Measurements from ENCODE around the gene CHIT1. TPM values are rescaled to one million over a fixed set of nuclear protein-coding genes. Genes with fewer than 3 reads are reported as not detected.

CHIT1 gene
- total and polyA plus RNA-seq, 4 experiments from 2014 or later = 0.41 to 0.78 TPM; not detected in 2

- Histone ChIP-seq H3K4me3 (ENCODE audit: low read length in 2 of 2) (no peak overlapping the region), H3K27ac (ENCODE audit: low read depth, low read length) (no peak overlapping the region), H3K9me3 (ENCODE audit: control insufficient read depth in 1 of 2, low read length in 2 of 2) (no peaks in the 10 kb centered on the region), H3K36me3 (ENCODE audit: insufficient read depth, low read length) (no peaks in the 10 kb centered on the region), H3K27me3 (ENCODE audit: insufficient read depth, low read length) (no peaks in the 10 kb centered on the region), H3K4me1 (ENCODE audit: insufficient read depth, low read length) (no peaks in the 10 kb centered on the region)
- CTCF ChIA-PET (ENCODE audit: partially characterized antibody) = no interaction called here
- Mint-ChIP-seq H3K27ac (no peak overlapping the region), H3K4me1 (no peaks in the 10 kb centered on the region), H3K27me3 (peaks cover 0 to 5% of the 10 kb centered on the region in 2 donors), H3K4me3 (no peak overlapping the region), H3K36me3 (no peaks in the 10 kb centered on the region), H3K9me3 (no peaks in the 10 kb centered on the region)
- POLR2A ChIA-PET (ENCODE audit: partially characterized antibody) = no interaction called here
- no peak for DNase-seq
- intact Hi-C loops (cut with micrococcal nuclease) = no loop called here
These were observed 58.7 kb downstream of the CHIT1 start for GRCh38 chr1:203170625-203171330.

GRCh38 chr1:203169770-203170520, 59.5 kb downstream of the CHIT1 start:
- H3K27me3 ChIP-seq (ENCODE audit: insufficient read depth, low read length) = no peaks in the 10 kb centered on the region
- POLR2A ChIA-PET (ENCODE audit: partially characterized antibody) = no interaction called here
- intact Hi-C loops (cut with micrococcal nuclease) = no loop called here
- H3K4me3 Mint-ChIP-seq = no peak overlapping the region
- H3K36me3 ChIP-seq (ENCODE audit: insufficient read depth, low read length) = no peaks in the 10 kb centered on the region
- CTCF ChIA-PET (ENCODE audit: partially characterized antibody) = no interaction called here
- no peaks in the 10 kb centered on the region for H3K4me1 Mint-ChIP-seq
- H3K27ac Mint-ChIP-seq = no peak overlapping the region
- H3K27ac ChIP-seq (ENCODE audit: low read depth, low read length) = no peak overlapping the region
- no peaks in the 10 kb centered on the region for H3K9me3 Mint-ChIP-seq
- no peak for DNase-seq
- no peak overlapping the region for H3K4me3 ChIP-seq (ENCODE audit: low read length in 2 of 2)
- no peaks in the 10 kb centered on the region for H3K4me1 ChIP-seq (ENCODE audit: insufficient read depth, low read length)
- H3K9me3 ChIP-seq (ENCODE audit: control insufficient read depth in 1 of 2, low read length in 2 of 2) = no peaks in the 10 kb centered on the region
- peaks cover 4 to 10% of the 10 kb centered on the region in 2 donors for H3K27me3 Mint-ChIP-seq
- H3K36me3 Mint-ChIP-seq = no peaks in the 10 kb centered on the region

GRCh38 chr1:203168991-203169390, 60.5 kb downstream of the CHIT1 start:
- POLR2A ChIA-PET (ENCODE audit: partially characterized antibody) = no interaction called here
- no peaks in the 10 kb centered on the region for H3K27me3 ChIP-seq (ENCODE audit: insufficient read depth, low read length)
- Mint-ChIP-seq H3K4me1 (no peaks in the 10 kb centered on the region), H3K27ac (no peak overlapping the region), H3K9me3 (no peaks in the 10 kb centered on the region), H3K4me3 (no peak overlapping the region), H3K36me3 (no peaks in the 10 kb centered on the region), H3K27me3 (peaks cover 7 to 14% of the 10 kb centered on the region in 2 donors)
- intact Hi-C loops (cut with micrococcal nuclease) = no loop called here
- no peak overlapping the region for H3K4me3 ChIP-seq (ENCODE audit: low read length in 2 of 2)
- CTCF ChIA-PET (ENCODE audit: partially characterized antibody) = interaction anchor here (0.7 kb wide), 1 partner anchor 130 kb away, joined by 3 read pairs; no protein-coding TSS in a partner anchor
- no peak overlapping the region for H3K27ac ChIP-seq (ENCODE audit: low read depth, low read length)
- H3K36me3 ChIP-seq (ENCODE audit: insufficient read depth, low read length) = no peaks in the 10 kb centered on the region
- DNase-seq = no peak
- H3K9me3 ChIP-seq (ENCODE audit: control insufficient read depth in 1 of 2, low read length in 2 of 2) = no peaks in the 10 kb centered on the region
- no peaks in the 10 kb centered on the region for H3K4me1 ChIP-seq (ENCODE audit: insufficient read depth, low read length)

DNA sequence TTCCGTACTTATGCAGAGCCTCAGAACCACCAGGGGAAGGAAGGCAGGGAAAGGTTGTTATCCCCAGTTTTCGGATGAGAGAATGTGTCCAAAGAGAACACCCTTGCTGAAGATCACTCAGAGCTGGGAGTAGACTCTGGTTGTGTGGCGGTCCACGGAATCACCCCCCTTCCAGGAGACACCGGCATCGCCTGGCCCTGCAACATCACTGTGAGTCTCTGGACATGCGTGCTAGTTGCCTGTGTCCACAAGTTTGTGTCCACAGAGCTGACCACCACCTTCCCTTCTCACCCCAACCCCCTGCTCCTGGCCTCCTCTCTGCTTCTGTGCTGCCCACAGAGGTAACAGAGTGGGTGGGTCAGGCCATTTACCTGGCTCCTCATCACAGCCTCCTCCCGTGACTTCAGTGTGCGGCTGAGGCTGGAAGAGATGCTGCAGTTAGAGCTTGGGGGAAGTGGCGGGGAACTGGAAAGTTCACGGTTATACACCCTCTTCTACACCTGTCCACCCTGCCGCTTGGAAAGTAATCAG, 61.2 kb downstream of the CHIT1 start:
- Mint-ChIP-seq H3K27me3 (peaks cover 8 to 16% of the 10 kb centered on the region in 2 donors), H3K4me1 (no peaks in the 10 kb centered on the region), H3K27ac (no peak overlapping the region), H3K9me3 (no peaks in the 10 kb centered on the region), H3K4me3 (no peak overlapping the region), H3K36me3 (no peaks in the 10 kb centered on the region)
- ChIA-PET CTCF (ENCODE audit: partially characterized antibody) (interaction anchor here (0.7 kb wide), 1 partner anchor 129 kb away, joined by 3 read pairs; no protein-coding TSS in a partner anchor), POLR2A (ENCODE audit: partially characterized antibody) (no interaction called here)
- intact Hi-C loops (cut with micrococcal nuclease) = no loop called here
- Histone ChIP-seq H3K4me3 (ENCODE audit: low read length in 2 of 2) (no peak overlapping the region), H3K9me3 (ENCODE audit: control insufficient read depth in 1 of 2, low read length in 2 of 2) (no peaks in the 10 kb centered on the region), H3K4me1 (ENCODE audit: insufficient read depth, low read length) (no peaks in the 10 kb centered on the region), H3K27ac (ENCODE audit: low read depth, low read length) (no peak overlapping the region), H3K36me3 (ENCODE audit: insufficient read depth, low read length) (no peaks in the 10 kb centered on the region), H3K27me3 (ENCODE audit: insufficient read depth, low read length) (no peaks in the 10 kb centered on the region)
- no peak for DNase-seq

- H3K9me3 ChIP-seq (ENCODE audit: control insufficient read depth in 1 of 2, low read length in 2 of 2) = no peaks in the 10 kb centered on the region
- H3K4me3 ChIP-seq (ENCODE audit: low read length in 2 of 2) = no peak overlapping the region
- Mint-ChIP-seq H3K9me3 (no peaks in the 10 kb centered on the region), H3K36me3 (no peaks in the 10 kb centered on the region), H3K27me3 (peaks cover 8 to 17% of the 10 kb centered on the region in 2 donors), H3K4me3 (no peak overlapping the region), H3K4me1 (no peaks in the 10 kb centered on the region), H3K27ac (no peak overlapping the region)
- no peak for DNase-seq
- intact Hi-C loops (cut with micrococcal nuclease) = no loop called here
- ChIA-PET POLR2A (ENCODE audit: partially characterized antibody) (no interaction called here), CTCF (ENCODE audit: partially characterized antibody) (no interaction called here)
- no peaks in the 10 kb centered on the region for H3K4me1 ChIP-seq (ENCODE audit: insufficient read depth, low read length)
- H3K27ac ChIP-seq (ENCODE audit: low read depth, low read length) = no peak overlapping the region
- no peaks in the 10 kb centered on the region for H3K27me3 ChIP-seq (ENCODE audit: insufficient read depth, low read length)
- H3K36me3 ChIP-seq (ENCODE audit: insufficient read depth, low read length) = no peaks in the 10 kb centered on the region
These were observed 61.6 kb downstream of the CHIT1 start for GRCh38 chr1:203167913-203168200.

DNA sequence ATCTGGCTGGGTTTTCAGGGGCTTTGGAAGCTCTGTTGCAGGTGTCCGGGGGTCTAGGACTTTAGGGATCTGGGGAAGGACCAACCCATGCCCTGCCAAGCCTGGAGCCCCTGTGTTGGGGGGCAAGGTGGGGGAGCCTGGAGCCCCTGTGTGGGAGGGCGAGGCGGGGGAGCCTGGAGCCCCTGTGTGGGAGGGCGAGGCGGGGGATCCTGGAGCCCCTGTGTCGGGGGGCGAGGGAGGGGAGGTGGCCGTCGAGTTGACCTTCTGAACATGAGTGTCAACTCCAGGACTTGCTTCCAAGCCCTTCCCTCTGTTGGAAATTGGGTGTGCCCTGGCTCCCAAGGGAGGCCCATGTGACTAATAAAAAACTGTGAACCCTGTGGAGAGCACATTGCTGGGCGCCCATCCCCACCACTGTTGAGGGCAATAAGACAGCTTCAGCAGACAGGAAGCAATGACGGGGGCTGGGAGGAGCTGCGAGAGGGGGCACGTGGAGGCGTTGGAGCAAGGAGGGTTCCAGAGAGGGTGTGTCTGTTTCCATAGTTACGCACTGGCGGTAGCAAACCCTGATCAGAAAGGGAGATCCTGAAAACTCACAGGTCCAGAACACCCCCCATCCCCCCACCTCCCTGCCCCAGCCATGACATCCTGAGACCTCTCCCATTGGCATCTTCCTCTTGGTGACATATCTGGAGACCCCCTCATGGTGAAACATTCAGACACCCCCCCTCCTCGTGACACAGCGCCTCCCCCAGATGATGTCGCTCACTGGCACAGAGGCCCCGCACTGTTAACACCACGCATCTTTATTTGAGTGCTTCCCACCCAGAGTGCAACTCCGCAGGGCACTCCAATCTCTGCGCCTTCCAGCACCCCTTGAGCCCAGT, 62.2 kb downstream of the CHIT1 start:
- DNase-seq = no peak
- Mint-ChIP-seq H3K36me3 (no peaks in the 10 kb centered on the region), H3K27me3 (peaks cover 8 to 19% of the 10 kb centered on the region in 2 donors), H3K4me1 (no peaks in the 10 kb centered on the region), H3K9me3 (no peaks in the 10 kb centered on the region), H3K4me3 (no peak overlapping the region), H3K27ac (no peak overlapping the region)
- no peaks in the 10 kb centered on the region for H3K27me3 ChIP-seq (ENCODE audit: insufficient read depth, low read length)
- POLR2A ChIA-PET (ENCODE audit: partially characterized antibody) = no interaction called here
- no peaks in the 10 kb centered on the region for H3K4me1 ChIP-seq (ENCODE audit: insufficient read depth, low read length)
- H3K9me3 ChIP-seq (ENCODE audit: control insufficient read depth in 1 of 2, low read length in 2 of 2) = no peaks in the 10 kb centered on the region
- no peaks in the 10 kb centered on the region for H3K36me3 ChIP-seq (ENCODE audit: insufficient read depth, low read length)
- no peak overlapping the region for H3K4me3 ChIP-seq (ENCODE audit: low read length in 2 of 2)
- intact Hi-C loops (cut with micrococcal nuclease) = no loop called here
- H3K27ac ChIP-seq (ENCODE audit: low read depth, low read length) = no peak overlapping the region
- CTCF ChIA-PET (ENCODE audit: partially characterized antibody) = no interaction called here
